Muscle of back (tissue), 11 donors: ENCODE measurements around the gene ACO2. TPM values are rescaled to one million over a fixed set of nuclear protein-coding genes. Genes with fewer than 3 reads are reported as not detected.

Experiments
- DNase-seq, 3 donors: peaks; one replicate each; pipeline versions ENCODE4 v3.0.0 to v3.0.0-alpha.2; 2013
- polyA plus RNA-seq, 10 donors: library from polyadenylated mRNA; unstranded; fragments of 120-200 nt; gene quantifications; one replicate each; pipeline ENCODE4 v1.2.1, GENCODE V29; 2013; ENCODE audit not compliant: insufficient read length in 10 of 10

The ACO2 gene
- polyA plus RNA-seq, 10 donors, result 82.7 to 111 (median 106) TPM

DNA sequence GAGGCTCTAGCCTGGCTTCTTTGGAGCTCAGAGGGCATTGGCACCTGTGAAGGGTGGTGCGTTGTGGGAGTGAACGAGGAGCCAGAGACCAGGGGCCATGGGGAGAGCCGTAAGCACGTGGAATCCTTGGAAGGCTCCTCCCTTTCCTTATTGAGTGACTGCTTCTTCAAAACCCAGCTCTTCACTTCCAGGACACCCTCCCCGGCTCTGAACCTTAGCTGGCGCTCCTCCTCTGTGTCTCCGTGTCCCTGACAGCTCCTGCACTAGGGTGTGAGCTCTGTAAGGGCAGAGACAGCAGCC lies 49.1 kb downstream of the ACO2 start:
- DNase-seq, result no peak

DNA sequence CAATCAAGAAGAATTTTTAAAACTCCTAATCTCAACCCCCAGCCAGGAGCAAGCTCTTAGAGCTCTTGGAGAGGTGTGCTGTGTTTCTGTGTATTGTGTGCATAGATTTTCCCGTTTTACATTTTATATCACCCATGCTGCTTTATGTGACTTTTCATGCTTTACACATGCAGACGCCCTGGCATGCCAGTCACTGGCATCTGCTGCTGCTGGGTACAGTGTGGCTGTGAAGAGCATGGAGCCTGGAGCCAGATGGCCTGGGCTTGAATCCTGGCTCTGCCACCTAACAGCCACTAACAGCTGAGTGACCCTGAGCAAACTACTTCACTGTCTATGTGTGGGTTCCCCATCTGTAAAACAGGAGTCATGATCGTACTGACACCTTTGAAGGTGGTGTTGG lies 52.2 kb downstream of the ACO2 start:
- DNase-seq, result no peak

- no peak for DNase-seq
Observed at GRCh38 chr22:41522813-41523212, 53.9 kb downstream of the ACO2 start.

DNA sequence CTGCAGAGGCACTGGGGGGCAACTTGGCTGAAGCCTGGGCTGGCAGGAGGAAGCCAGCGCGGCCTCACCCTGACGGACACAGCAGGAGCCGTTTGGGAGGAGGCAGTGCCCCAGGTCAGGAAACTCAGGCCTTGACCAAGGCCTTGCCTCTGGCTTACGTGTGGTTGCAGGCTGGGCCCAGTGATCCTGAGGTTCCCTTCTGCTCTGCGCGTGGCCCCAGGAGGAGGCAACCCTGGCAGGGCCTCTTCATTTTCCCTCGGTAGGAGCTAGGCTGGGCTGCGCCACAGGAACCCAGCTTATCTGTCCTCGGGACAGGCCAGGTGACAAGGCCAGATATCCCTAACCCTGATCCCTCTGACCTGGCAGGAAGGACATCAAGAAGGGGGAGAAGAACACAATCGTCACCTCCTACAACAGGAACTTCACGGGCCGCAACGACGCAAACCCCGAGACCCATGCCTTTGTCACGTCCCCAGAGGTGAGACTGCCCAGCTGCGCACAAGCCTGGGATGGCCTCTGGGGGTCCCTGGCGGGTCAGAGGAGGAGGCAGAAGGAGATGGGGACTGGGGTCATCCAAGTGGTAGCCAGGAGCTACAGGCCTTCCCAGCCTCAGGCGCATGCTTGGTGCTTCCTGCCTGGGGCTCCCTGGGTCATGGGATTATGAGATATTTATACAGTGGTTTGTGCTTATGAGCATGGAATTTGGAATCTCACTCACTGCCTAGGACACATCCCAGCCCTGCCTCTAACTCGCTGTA lies 54.7 kb downstream of the ACO2 start:
- DNase-seq, result no peak

DNA sequence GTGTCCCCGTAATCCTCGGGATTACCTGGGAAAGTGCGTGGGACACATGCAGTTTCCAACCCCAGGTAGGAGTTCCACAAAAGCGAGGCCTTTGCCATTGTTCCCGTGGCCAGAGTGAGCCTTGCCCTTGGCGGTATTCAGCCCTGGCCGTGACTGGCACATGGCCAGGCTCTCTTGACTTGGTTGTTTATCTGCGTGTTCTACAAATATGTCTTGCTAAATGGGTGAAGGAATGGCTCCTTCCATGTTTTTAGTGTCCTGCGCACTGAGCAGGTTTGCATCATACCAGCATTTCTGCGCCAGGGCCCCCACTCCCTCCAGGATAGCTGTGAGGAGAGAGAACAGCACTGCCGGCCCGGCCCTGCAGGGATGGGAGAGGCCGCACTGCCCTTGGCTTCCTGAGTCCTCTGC lies 55.3 kb downstream of the ACO2 start:
- DNase-seq, result no peak

DNA sequence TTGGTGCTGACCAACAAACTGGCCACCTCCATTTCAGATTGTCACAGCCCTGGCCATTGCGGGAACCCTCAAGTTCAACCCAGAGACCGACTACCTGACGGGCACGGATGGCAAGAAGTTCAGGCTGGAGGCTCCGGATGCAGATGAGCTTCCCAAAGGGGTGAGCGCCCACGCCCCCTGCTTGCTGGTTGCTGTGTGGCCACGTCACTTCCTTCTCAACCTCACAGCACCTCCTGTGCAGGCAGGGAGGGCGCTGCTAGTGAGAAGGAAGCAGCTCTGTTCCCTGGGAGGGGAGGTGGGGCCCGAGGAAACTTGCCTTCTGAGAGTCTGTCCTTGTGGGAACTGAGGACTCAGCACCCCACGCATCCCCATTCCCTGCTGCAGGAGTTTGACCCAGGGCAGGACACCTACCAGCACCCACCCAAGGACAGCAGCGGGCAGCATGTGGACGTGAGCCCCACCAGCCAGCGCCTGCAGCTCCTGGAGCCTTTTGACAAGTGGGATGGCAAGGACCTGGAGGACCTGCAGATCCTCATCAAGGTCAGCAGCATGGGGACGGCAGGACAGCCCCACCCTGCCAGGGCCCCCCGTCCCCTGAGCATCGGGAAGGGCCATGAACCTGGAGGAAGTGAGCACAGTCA lies 56.0 kb downstream of the ACO2 start:
- no peak for DNase-seq

DNA sequence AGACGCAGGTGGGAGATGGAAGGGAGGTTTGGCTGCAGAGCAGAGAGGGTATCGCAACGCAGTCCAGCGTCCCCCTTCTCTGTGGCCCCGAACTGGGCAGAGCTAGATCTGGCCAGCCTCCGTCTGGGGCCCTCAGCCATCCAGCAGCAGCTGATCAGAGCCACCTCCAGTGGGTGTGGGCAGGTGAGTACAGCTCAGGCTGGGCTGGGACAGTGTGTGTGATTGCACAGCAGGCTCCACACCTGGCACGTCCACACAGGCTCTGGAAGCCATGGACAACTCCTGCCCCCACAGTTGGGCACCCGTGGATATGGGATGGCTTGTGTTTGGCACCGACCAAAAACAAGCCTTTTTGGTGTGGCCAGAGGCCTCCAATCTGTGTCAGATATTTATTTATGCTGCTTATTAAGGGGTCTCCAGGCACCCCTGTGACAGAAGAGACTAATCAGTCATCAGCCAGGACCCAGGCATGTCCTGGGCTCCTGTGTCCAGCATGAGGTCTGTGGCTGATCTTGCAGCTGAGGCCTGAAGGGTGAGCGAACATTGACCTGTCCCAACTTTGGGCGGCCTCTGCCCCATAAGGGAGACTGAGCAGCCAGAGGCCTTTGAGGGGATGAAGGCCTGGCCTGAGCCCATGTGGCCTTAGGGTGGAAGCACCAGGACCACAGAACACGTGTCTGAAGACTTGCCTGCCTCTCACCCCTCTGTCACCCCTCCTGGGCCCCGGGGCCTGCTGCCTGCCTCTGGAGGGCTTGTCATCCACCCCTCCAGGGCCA lies 56.7 kb downstream of the ACO2 start:
- DNase-seq, result no peak

DNA sequence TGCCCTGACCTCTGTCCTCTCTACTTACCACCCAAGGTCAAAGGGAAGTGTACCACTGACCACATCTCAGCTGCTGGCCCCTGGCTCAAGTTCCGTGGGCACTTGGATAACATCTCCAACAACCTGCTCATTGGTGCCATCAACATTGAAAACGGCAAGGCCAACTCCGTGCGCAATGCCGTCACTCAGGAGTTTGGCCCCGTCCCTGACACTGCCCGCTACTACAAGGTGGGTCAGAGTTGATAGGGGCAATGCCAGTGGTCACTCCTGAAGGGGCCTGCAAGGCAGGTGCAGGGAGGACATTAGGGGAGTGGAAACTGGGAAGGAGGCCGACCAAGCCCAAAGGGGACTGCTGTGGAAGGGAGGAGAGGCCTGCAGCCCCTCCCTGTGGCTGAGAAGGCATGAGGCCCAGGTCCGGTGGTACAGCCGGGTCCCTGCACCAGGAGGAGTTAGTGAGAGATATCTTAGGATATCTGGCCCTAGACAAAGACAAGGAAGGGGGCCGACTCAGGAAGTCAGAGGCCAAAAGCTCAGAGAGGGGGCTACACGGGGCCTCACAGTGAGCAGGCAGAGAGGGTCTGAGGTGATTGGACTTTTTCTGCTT lies 57.4 kb downstream of the ACO2 start:
- DNase-seq, result no peak

DNA sequence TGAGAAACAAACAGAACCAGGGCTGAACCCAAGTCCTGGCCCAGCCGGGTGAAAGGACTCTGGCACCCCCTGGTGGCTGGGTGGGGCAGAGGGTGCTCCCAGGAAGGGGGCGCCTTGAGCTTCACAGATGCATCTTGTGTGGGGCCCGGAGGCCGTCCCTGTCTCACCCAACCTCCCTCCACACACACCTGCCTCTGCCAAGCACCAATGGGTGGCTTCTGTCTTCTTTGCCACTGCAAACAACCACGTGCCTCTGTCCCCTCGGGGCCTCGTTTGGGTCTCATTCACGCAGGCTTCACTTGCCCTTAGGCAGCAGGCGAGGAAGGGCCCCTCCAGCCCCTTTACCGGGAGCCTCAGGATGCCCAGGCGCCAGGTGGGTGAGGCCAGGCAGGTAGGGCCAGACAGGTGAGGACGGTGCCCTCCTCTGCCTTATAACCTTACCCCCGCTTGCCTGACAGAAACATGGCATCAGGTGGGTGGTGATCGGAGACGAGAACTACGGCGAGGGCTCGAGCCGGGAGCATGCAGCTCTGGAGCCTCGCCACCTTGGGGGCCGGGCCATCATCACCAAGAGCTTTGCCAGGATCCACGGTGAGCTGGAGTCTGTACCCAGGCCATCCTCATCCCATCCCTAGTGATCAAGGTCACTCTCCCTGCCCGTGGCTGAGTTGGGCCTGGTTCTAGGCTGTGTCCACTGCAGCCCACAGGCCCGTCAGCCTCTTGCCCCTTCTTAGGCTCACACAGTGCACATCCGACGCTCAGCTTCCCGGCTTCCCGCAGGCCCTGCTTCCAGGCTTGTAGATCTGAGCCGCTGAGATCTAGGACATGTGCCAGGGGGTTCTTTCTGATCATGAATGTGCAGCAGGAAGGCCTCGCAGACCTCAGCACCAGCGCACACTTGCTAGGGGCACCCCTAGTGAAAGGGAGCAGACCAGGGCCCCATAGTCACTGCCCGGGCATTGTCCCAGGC lies 58.2 kb downstream of the ACO2 start:
- DNase-seq, result no peak

DNA sequence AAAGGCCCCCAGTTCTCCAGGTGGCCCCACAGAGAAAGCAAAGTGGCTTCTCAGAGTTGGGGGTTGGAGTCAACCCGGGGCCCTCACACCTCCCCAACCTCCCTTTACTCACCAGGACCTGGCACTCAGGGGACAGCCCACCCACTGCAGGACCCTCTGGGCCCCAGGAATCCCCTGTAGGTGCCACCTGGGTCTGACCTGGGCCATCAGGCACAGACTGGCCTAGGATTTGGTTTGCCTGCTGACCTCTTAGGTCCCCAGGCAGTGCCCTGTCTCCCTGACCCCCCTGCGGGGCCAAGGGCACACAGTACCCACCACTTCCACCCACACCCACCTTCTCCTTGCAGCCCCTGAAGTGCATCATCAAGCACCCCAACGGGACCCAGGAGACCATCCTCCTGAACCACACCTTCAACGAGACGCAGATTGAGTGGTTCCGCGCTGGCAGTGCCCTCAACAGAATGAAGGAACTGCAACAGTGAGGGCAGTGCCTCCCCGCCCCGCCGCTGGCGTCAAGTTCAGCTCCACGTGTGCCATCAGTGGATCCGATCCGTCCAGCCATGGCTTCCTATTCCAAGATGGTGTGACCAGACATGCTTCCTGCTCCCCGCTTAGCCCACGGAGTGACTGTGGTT lies 59.3 kb downstream of the ACO2 start:
- no peak for DNase-seq

- no peak for DNase-seq
Observed at GRCh38 chr22:41528938-41529561, 60.1 kb downstream of the ACO2 start.

- no peak for DNase-seq
Observed at GRCh38 chr22:41530890-41531714, 62.2 kb downstream of the ACO2 start.

- no peak for DNase-seq
Observed at GRCh38 chr22:41531715-41532477, 63.0 kb downstream of the ACO2 start.

DNA sequence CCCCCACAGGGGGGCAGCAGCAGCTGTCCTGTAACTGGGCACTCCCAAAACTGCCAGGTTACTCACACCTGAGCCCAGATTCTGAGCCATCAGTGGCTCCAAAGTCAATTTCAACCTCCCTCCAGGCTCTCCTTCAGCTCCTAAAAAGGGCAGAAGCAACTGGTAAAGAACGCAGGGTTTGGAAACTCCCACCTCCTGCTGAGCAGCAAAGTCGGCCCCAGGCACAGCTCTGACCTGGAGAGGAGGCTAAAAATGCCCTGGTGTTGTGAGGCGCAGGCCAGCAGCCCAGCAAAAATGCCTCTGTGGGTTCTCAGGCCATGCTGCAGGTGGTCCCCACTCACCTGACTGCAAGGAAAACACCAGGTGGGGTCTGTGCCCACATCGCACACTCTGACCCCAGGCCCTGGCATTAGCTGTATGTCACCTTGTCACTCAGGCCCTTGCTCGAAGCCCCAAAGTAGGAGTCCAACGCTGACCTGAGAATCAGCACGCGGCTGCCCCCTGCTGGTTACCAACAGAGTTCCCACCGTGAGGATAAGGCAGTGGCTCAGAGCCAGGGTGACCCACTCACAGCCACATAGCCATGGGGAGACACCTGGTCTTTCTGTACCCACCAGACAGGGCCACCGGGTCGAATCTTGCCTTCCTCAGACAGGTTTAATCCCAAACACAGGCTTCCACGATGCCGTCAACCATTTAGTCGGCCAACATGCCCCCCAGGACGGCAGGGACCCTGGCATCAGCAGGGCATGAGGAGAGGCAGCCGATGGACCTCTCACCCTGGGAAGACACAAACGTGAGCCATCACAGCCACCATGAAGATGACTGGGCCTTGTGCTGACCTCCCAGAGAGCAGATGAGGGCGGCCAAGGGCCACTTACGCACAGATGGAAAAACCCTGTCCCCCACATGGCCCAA lies 64.2 kb downstream of the ACO2 start:
- DNase-seq, result peak; percentile 26 to 66 (median 56)

- DNase-seq, result no peak
Observed at GRCh38 chr22:41534219-41534618, 65.3 kb downstream of the ACO2 start.

DNA sequence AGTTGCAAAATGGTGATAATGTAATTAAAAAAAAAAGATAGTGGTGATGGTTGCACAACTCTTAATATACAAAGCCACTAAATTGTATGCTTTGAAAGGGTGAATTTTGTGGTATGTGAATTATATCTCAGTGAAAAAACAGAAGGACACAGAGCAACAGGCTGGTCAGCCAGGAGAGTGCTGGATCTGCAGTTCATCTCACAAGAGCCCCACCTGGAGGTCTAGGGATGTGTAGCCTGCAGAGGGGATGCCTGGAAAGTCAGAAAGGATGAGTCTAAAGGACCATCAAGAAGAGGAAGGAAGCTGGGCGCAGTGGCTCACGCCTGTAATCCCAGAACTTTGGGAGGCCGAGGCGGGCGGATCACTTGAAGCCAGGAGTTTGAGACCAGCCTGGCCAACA lies 66.3 kb downstream of the ACO2 start:
- no peak for DNase-seq

DNA sequence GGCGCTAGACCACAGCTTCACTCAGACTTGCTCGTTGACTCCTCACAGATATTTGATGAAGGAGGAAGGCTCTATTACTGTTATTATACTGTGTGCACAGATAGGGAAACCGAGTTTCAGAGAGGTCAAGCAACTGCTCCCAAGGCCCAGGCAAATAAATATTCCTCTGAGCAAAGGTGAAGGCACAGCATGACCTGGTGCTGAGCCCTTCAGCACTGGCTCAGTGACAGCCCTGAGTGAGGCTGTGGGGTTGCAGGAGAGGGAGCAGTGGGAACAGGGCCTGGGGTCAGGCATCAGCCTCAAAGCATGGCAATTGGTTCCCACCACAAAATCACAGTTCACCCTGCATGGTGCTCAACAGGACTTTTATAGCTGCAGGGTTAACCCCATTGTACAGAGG lies 68.3 kb downstream of the ACO2 start:
- DNase-seq, result no peak

- no peak for DNase-seq
Observed at GRCh38 chr22:41538583-41538982, 69.7 kb downstream of the ACO2 start.
